Erythroblast (primary cell): ENCODE measurements around the gene FGF14.

Source experiments
- GATA1 ChIP-seq: IDR thresholded peaks from 2 replicates; pipeline ENCODE4 v1.6.1; 2011; ENCODE audit warnings: low read depth, mild to moderate bottlenecking, control low read depth, low read length, moderate library complexity
- POLR2A ChIP-seq: IDR thresholded peaks from 2 replicates; pipeline ENCODE4 v1.6.1; 2011; ENCODE audit warnings: mild to moderate bottlenecking, low read length

DNA sequence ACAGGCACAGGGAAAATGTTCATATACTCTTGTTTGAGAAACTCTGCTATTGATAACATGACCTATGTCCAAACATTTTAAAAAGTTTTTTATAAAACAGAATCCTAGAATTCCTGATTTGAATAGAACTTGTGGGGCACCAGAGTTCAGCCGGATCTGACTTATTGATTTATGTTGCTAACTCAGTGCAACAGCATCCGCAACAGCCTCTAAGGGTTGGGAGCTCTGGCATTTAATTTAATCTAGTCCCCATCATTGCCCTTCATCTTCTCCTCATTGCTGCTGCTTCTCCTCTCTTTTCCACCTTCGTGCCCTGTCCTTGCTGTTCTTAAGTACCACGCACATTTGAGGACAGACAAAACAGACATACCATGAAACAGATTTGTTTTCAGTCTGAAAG lies 214.5 kb downstream of the FGF14 start:
- no peak for TF ChIP-seq POLR2A
- no peak for TF ChIP-seq GATA1
